T-helper 2 cell treated with Interferon-gamma antibody and Interleukin-4, amounts not matched to agents 100 ng/mL and 5 ng/mL, for 36 hours (primary cell): ENCODE results near the gene SMIM33. TPM values are rescaled to one million over a fixed set of nuclear protein-coding genes. Genes with fewer than 3 reads are reported as not detected.
"Not testable (repeated sequence)": the region's sequence is repeated elsewhere in the genome, so short reads cannot be mapped to it uniquely, and the experiment has no call there.

ENCODE experiments used
- intact Hi-C: fragments of 100-400 bp; cut with micrococcal nuclease; formaldehyde crosslinking; loops from one replicate; pipeline ENCODE4 v1.15.1; 2023
- total RNA-seq: library from RNA; stranded (reverse); gene quantifications from 2 replicates; pipeline ENCODE4 v1.2.3, GENCODE V29; 2022

Gene SMIM33
- total RNA-seq, 1 donor from 2014 or later = 0.80 TPM

GRCh38 chr5:139481580-139482049 lies 10.8 kb downstream of the SMIM33 start:
- intact Hi-C loops = loop anchor here (1.0 to 5.0 kb wide), 7 partner anchors 22 to 189 kb away; partner anchors contain the start of genes DNAJC18, MATR3 and UBE2D2

GRCh38 chr5:139482050-139482889 lies 11.5 kb downstream of the SMIM33 start, which contains the start of gene STING1:
TSS of gene STING1 (minus strand) at chr5:139482758. CDS start at chr5:139481704, 1,054 bp downstream.
- intact Hi-C loops = loop anchor here (1.0 to 5.0 kb wide), 6 partner anchors 23 to 190 kb away; partner anchors contain the start of genes DNAJC18, MATR3 and UBE2D2

- intact Hi-C loops = loop anchor here (1.0 to 5.0 kb wide), 6 partner anchors 24 to 191 kb away; partner anchors contain the start of genes DNAJC18, MATR3 and UBE2D2
These were observed 12.0 kb downstream of the SMIM33 start for GRCh38 chr5:139482890-139483208.

DNA sequence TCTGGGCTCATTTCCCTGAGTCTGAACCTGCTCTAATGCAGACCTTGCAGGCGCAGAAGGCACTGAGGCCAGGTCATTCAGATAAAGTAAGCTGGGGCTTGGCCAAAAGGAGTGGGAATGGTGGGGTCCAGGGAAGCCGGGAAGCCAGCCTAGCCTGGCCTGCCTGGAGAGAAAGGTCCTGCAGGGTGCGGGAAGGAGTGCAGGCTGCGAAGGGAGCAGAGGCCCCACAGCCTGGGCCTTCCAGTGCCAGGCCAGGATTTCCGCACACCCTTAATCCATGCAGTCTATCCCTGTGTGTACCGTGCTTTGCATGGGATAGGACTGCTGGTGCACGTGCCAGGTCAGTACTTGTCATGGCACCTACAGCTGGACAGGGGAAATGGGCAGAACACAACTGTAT lies 15.4 kb downstream of the SMIM33 start:
- intact Hi-C loops = no loop called here

- intact Hi-C loops = no loop called here
These were observed 17.5 kb downstream of the SMIM33 start for GRCh38 chr5:139488260-139488659.

GRCh38 chr5:139492700-139493192 lies 21.9 kb downstream of the SMIM33 start:
- intact Hi-C loops = no loop called here

GRCh38 chr5:139494256-139494655 lies 23.5 kb downstream of the SMIM33 start:
- intact Hi-C loops = no loop called here

- intact Hi-C loops = no loop called here
These were observed 24.0 kb downstream of the SMIM33 start for GRCh38 chr5:139494832-139495231.

GRCh38 chr5:139495638-139496435 lies 25.0 kb downstream of the SMIM33 start:
- intact Hi-C loops = no loop called here

DNA sequence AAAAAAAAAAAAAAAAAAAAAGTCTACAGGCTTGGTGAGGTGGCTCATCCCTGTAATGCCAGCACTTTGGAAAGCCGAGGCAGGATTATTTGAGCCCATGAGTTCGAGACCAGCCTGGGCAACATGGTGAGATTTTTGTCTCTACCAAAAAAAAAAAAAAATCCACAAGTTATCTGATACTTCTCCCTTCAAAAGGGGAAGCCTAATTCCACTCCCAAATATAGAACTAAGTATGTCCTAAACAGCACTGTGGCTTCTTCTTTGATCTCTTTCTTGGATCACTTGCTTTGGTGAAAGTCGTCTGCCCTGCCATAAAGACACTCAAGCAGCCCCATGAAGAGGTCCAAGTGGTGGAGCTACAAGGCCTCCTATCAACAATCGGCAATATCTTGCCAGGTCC lies 30.6 kb downstream of the SMIM33 start:
- intact Hi-C loops = no loop called here

GRCh38 chr5:139503036-139503817 lies 32.4 kb downstream of the SMIM33 start:
- intact Hi-C loops = not testable (repeated sequence)

DNA sequence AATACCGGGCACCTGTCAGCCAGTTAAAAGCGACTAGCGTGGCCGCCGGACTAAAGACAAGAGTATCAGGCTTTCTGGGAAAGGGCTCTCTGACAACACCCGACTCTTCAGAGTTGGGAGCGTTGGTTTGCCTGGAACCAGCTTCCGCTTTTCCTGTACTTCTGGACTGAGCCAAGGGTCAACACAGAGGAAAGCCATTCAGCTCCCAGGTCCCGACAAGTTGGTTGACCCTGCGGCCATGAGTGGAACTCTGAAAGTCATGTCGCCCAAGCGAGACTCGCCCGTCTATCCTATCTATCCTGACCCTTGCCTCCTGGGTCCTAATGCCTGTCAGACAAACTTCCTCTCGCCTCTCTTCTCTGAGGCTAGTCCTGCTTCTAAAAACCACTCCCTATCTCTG lies 33.1 kb downstream of the SMIM33 start:
- intact Hi-C loops = not testable (repeated sequence)

DNA sequence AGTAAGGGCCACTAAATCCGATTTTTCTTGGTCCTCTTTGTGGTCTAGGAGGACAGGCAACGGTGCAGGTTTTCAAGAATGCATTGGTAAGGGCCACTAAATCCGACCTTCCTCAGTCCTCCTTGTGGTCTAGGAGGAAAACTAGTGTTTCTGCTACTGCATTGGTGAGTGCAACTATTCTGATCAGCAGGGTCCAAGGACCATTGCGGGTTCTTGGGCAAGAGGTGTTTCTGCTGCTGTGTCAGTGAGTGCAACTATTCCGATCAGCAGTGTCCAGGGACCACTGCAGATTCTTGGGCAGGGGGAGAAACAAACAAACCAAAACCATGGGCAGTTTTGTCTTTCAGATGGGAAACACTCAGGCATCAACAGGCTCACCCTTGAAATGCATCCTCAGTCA lies 33.9 kb downstream of the SMIM33 start:
- intact Hi-C loops = not testable (repeated sequence)

- intact Hi-C loops = loop anchor here (1.0 to 10.0 kb wide), 4 partner anchors 31 to 122 kb away; partner anchors contain the start of genes DNAJC18 and STING1
These were observed 42.1 kb downstream of the SMIM33 start for GRCh38 chr5:139512786-139513390.

GRCh38 chr5:139513434-139513833 lies 42.6 kb downstream of the SMIM33 start:
- intact Hi-C loops = loop anchor here (1.0 to 10.0 kb wide), 4 partner anchors 31 to 121 kb away; partner anchors contain the start of genes DNAJC18 and STING1

DNA sequence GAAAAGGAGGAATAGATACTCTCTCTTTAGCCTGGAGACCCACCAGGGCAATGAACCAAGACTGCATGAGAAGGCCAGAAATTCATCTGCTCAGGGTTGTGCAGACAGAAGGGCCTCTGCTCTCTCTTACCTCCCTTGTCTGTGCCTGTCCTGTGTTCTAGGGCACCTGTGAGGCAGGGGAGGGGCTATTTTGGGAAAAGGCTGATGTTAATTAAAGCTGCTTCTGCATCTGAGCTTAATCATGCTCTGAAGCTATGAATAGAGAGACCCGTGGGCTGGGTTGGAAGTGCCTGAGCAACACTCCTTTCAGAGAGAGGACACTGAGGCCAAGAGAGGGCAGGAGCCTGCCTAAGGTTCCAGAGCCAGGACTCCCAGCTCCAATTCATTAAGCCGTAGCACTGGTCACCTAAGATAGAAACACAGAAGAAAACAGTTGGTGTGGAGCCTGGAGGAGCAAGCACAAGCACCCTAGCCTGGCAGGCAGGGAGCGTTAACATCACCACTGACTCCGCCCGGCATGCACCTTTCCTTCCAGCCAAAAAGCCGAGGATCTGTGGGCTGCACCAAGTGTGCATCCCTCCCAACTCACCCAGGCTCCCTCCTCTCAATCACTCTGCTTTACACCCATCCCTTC lies 43.2 kb downstream of the SMIM33 start:
- intact Hi-C loops = loop anchor here (1.0 to 10.0 kb wide), 4 partner anchors 32 to 121 kb away; partner anchors contain the start of genes DNAJC18 and STING1

DNA sequence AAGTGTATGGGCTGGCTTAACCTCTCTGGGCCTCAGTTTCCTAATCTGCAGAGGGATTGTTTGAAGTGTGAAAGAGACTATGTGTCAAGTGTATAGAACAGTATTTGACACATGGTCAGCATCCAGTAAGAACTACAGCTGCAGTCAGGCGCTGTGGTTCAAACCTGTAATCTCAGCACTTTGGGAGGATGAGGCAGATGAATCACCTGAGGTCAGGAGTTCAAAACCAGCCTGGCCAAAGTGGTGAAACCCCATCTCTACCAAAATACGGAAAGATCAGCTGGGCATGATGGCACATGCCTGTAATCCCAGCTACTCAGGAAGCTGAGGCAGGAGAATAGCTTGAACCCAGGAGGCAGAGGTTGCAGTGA lies 43.7 kb downstream of the SMIM33 start:
- intact Hi-C loops = loop anchor here (10.0 kb wide), 1 partner anchor 120 kb away; no protein-coding TSS in a partner anchor

DNA sequence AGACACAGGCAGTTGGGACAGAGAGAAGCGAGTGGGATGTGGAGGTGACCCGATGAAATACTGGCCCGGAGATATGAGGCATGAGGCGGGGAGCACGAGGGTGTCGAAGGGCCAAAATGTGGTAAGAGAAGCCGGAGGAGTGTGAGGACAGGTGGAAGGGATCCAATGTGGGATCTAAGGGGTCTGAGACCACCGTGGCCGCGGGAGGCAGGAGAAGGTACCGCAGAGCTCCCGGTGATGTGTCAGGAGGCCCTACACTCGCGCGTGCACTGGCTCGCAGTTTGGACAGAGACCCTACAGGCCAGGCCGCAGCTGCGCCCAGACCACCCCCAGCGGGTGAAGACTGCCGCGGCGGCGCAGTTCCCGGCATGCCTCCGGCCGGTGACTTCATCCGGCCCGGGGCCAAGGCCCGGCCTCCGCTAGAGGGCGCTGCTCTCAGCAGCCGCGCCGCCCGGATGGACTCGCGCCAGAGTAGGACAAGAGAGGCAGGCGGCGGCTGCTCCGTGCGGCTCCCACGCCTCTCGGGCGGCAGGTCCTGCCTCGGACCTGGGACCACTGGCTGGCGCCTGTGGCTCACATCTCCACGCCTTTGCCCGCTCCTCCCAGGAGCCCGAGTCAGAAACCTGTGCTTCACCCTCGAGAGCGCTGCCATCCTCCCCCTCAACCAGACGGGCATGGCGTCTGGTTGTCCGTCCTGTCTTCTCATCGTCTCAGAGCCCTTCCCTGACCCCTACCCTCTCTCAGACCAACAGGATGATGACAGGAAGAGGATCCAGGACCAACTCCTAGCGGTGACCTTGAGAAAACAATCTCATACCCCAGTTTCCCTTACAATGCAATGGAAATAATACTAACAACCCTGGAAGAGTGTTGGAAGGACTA lies 47.1 kb downstream of the SMIM33 start:
- intact Hi-C loops = loop anchor here (1.0 to 10.0 kb wide), 5 partner anchors 43 to 173 kb away; partner anchors contain the start of gene UBE2D2
